HEK293 (cell line): Measurements from ENCODE around the gene LNPK.

Experiments
- SCRT2 ChIP-seq: fragments of 450-650 bp; formaldehyde crosslinking; IDR thresholded peaks from 2 replicates; pipeline ENCODE4 v1.5.1; 2016; ENCODE audit warnings: missing biosample characterization, missing genetic modification characterization
- SP7 ChIP-seq: fragments of 450-650 bp; formaldehyde crosslinking; IDR thresholded peaks from 2 replicates; pipeline ENCODE4 v1.5.1; 2016; ENCODE audit warnings: missing biosample characterization, missing genetic modification characterization
- ZBTB26 ChIP-seq: fragments of 450-650 bp; formaldehyde crosslinking; optimal IDR thresholded peaks from 2 replicates; pipeline ENCODE3; 2016; ENCODE audit warnings: missing biosample characterization, mild to moderate bottlenecking, missing genetic modification characterization
- ZNF274 ChIP-seq, 2 experiments: fragments of 200-500 bp in 1 of 2; fragments of 450-650 bp in 1 of 2; sonication (Bioruptor generic) in 1 of 2; formaldehyde crosslinking in 1 of 2; IDR thresholded peaks; 2 replicates each; pipeline versions ENCODE4 v1.5.1 to v1.6.1; 2014 to 2016; ENCODE audit warnings: borderline replicate concordance in 1 of 2, inconsistent platforms in 1 of 2, low read length in 1 of 2, missing biosample characterization in 1 of 2, missing genetic modification characterization in 1 of 2
- ZNF324 ChIP-seq: fragments of 450-650 bp; formaldehyde crosslinking; IDR thresholded peaks from 2 replicates; pipeline ENCODE4 v1.5.1; 2016; ENCODE audit warnings: missing biosample characterization, missing genetic modification characterization
- ZNF510 ChIP-seq: fragments of 450-650 bp; formaldehyde crosslinking; IDR thresholded peaks from 2 replicates; pipeline ENCODE4 v1.5.1; 2018; ENCODE audit warnings: mild to moderate bottlenecking, missing genetic modification characterization, missing biosample characterization; ENCODE audit not compliant: insufficient replicate concordance
- TF ChIP-seq, protein P1 (sequence below): fragments of 450-650 bp; formaldehyde crosslinking; IDR thresholded peaks from 2 replicates; pipeline ENCODE4 v1.5.1; 2016; ENCODE audit warnings: missing biosample characterization, missing genetic modification characterization
- TF ChIP-seq, protein P2 (sequence below): fragments of 450-650 bp; IDR thresholded peaks from 2 replicates; pipeline ENCODE4 v1.5.1; 2018; ENCODE audit warnings: missing biosample characterization, mild to moderate bottlenecking, missing genetic modification characterization

- TF ChIP-seq ZNF324 (tag by site-specific recombination): no peak
- TF ChIP-seq, protein P1, sequence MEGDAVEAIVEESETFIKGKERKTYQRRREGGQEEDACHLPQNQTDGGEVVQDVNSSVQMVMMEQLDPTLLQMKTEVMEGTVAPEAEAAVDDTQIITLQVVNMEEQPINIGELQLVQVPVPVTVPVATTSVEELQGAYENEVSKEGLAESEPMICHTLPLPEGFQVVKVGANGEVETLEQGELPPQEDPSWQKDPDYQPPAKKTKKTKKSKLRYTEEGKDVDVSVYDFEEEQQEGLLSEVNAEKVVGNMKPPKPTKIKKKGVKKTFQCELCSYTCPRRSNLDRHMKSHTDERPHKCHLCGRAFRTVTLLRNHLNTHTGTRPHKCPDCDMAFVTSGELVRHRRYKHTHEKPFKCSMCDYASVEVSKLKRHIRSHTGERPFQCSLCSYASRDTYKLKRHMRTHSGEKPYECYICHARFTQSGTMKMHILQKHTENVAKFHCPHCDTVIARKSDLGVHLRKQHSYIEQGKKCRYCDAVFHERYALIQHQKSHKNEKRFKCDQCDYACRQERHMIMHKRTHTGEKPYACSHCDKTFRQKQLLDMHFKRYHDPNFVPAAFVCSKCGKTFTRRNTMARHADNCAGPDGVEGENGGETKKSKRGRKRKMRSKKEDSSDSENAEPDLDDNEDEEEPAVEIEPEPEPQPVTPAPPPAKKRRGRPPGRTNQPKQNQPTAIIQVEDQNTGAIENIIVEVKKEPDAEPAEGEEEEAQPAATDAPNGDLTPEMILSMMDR (tag by site-specific recombination): no peak
- no peak for TF ChIP-seq ZNF510 (tag by site-specific recombination)
- TF ChIP-seq, protein P2, sequence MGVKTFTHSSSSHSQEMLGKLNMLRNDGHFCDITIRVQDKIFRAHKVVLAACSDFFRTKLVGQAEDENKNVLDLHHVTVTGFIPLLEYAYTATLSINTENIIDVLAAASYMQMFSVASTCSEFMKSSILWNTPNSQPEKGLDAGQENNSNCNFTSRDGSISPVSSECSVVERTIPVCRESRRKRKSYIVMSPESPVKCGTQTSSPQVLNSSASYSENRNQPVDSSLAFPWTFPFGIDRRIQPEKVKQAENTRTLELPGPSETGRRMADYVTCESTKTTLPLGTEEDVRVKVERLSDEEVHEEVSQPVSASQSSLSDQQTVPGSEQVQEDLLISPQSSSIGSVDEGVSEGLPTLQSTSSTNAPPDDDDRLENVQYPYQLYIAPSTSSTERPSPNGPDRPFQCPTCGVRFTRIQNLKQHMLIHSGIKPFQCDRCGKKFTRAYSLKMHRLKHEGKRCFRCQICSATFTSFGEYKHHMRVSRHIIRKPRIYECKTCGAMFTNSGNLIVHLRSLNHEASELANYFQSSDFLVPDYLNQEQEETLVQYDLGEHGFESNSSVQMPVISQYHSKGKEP (tag by site-specific recombination): no peak
- TF ChIP-seq ZNF274 (IDR thresholded peaks at IDR 0.05; ENCODE audit: low read length): no peak
- TF ChIP-seq ZNF274 (tag by site-specific recombination; IDR thresholded peaks at IDR 0.05; ENCODE audit: borderline replicate concordance): no peak
- no peak for TF ChIP-seq ZBTB26 (tag by site-specific recombination)
- no peak for TF ChIP-seq SCRT2
- no peak for TF ChIP-seq SP7
Observed at GRCh38 chr2:175892046-175892445, 110.0 kb downstream of the LNPK start.
